SJCRH30 (cell line): ENCODE results near the gene NTM. TPM values are rescaled to one million over a fixed set of nuclear protein-coding genes. Genes with fewer than 3 reads are reported as not detected.
A peak's percentile ranks its signal among the peaks of the same experiment; 100 is the strongest.

ENCODE experiments used
- DNase-seq, 2 experiments: peaks; one replicate each; pipeline ENCODE4 v3.0.0-alpha.2; 2015 to 2020
- H3K27ac ChIP-seq: fragments of 250-450 bp; sonication (Bioruptor Pico); 2 replicates; pipeline ENCODE4 v1.5.1; 2020; ENCODE audit warnings: mild to moderate bottlenecking, moderate library complexity
- H3K27me3 ChIP-seq: fragments of 250-450 bp; sonication (Bioruptor Pico); 2 replicates; pipeline ENCODE4 v1.5.1; 2020; ENCODE audit warnings: mild to moderate bottlenecking, moderate library complexity
- H3K36me3 ChIP-seq: fragments of 250-450 bp; sonication (Bioruptor Pico); 2 replicates; pipeline ENCODE4 v1.5.1; 2020; ENCODE audit warnings: mild to moderate bottlenecking, moderate library complexity
- H3K4me1 ChIP-seq: fragments of 250-450 bp; sonication (Bioruptor Pico); 2 replicates; pipeline ENCODE4 v1.5.1; 2020; ENCODE audit warnings: mild to moderate bottlenecking, moderate library complexity
- H3K4me3 ChIP-seq: fragments of 250-450 bp; sonication (Bioruptor Pico); 2 replicates; pipeline ENCODE4 v1.5.1; 2020; ENCODE audit warnings: mild to moderate bottlenecking, moderate library complexity
- H3K9me3 ChIP-seq: fragments of 250-450 bp; sonication (Bioruptor Pico); replicated peaks from 2 replicates; pipeline ENCODE4 v1.5.1; 2020; ENCODE audit warnings: mild to moderate bottlenecking, moderate library complexity
- total RNA-seq: library from RNA; depleted of rRNA; stranded (reverse); fragments of >200 nt; shearing (Covaris generic); gene quantifications from 2 replicates; pipeline ENCODE4 v1.2.3, GENCODE V29; 2014

NTM gene
- total RNA-seq, 1 experiment from 2014 or later, result not detected

- Histone ChIP-seq H3K4me3 (no peak overlapping the region), H3K4me1 (no peaks in the 10 kb centered on the region), H3K27me3 (no peaks in the 10 kb centered on the region), H3K9me3 (no peaks in the 10 kb centered on the region), H3K27ac (no peak overlapping the region), H3K36me3 (no peaks in the 10 kb centered on the region)
- no peak for DNase-seq
Observed at GRCh38 chr11:132286106-132286505, 915.7 kb downstream of the NTM start.

GRCh38 chr11:132288036-132288435, 917.6 kb downstream of the NTM start:
- H3K27me3 ChIP-seq, result no peaks in the 10 kb centered on the region
- no peaks in the 10 kb centered on the region for H3K4me1 ChIP-seq
- no peak overlapping the region for H3K4me3 ChIP-seq
- H3K27ac ChIP-seq, result no peak overlapping the region
- no peaks in the 10 kb centered on the region for H3K9me3 ChIP-seq
- H3K36me3 ChIP-seq, result no peaks in the 10 kb centered on the region
- DNase-seq, result no peak

- no peaks in the 10 kb centered on the region for H3K4me1 ChIP-seq
- no peak overlapping the region for H3K27ac ChIP-seq
- H3K27me3 ChIP-seq, result no peaks in the 10 kb centered on the region
- no peak overlapping the region for H3K4me3 ChIP-seq
- H3K9me3 ChIP-seq, result no peaks in the 10 kb centered on the region
- H3K36me3 ChIP-seq, result no peaks in the 10 kb centered on the region
- no peak for DNase-seq
Observed at GRCh38 chr11:132289590-132290256, 919.3 kb downstream of the NTM start.

DNA sequence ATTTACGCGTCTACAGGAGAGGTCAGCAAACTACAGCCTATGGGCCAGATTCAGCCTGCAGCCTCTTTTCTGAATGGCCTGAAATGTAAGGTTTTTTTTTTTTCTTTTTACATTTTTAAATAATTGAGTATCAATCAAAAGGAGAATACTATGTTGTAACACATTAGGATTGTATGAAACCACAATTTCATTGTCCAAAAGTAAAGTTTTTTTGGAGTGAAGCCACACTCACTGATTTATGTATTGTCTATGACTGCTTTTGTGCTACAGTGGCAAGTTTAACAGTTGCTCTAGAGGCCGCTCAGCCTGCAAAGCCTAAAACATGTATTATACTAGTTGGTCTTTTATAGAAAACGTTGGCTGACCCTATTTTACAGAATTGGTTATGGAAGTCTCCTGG, 923.2 kb downstream of the NTM start:
- no peak for DNase-seq
- Histone ChIP-seq H3K27me3 (no peaks in the 10 kb centered on the region), H3K36me3 (no peaks in the 10 kb centered on the region), H3K4me1 (no peaks in the 10 kb centered on the region), H3K4me3 (no peak overlapping the region), H3K9me3 (no peaks in the 10 kb centered on the region), H3K27ac (no peak overlapping the region)

DNA sequence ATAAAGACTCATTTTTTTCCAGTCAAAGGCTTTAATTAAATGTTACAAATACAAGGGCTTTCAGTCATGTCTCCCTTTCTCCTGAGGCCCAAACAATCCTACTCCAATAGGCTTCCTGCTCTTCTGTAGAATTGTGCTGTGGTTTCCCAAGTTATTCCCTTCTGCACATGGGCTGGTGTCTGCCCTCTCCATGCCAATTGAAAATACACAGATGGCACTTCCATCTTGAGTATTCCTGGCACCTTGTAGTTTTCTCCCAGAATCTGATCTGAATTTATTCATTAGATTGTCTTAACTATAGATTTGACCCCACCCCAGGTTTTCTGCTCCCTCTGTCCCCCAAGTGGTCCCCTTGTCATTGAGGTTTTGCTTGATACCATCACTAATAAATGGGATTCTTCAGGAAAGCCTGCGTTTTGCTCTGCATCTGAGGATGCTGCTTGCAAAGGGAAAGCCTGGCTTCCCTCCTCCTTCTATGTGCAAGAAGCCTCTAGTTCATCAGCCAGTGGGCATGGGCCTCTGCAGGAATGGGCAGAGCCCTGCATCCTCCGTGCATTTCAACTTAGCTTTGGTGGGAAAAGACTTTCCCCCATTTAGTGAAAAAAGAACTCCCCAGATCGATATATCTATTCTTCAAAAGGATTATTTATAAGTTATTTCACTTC, 926.7 kb downstream of the NTM start:
- no peaks in the 10 kb centered on the region for H3K4me1 ChIP-seq

GRCh38 chr11:132298357-132298756, 927.9 kb downstream of the NTM start:
- Histone ChIP-seq H3K4me3 (no peak overlapping the region), H3K27ac (no peak overlapping the region), H3K27me3 (no peaks in the 10 kb centered on the region), H3K9me3 (no peaks in the 10 kb centered on the region), H3K4me1 (no peaks in the 10 kb centered on the region), H3K36me3 (no peaks in the 10 kb centered on the region)
- no peak for DNase-seq

More for the DNA sequence above, 926.7 kb downstream of the NTM start:
- Histone ChIP-seq H3K27ac (no peak overlapping the region), H3K36me3 (no peaks in the 10 kb centered on the region), H3K27me3 (no peaks in the 10 kb centered on the region), H3K9me3 (no peaks in the 10 kb centered on the region), H3K4me3 (no peak overlapping the region)
- DNase-seq, result no peak

DNA sequence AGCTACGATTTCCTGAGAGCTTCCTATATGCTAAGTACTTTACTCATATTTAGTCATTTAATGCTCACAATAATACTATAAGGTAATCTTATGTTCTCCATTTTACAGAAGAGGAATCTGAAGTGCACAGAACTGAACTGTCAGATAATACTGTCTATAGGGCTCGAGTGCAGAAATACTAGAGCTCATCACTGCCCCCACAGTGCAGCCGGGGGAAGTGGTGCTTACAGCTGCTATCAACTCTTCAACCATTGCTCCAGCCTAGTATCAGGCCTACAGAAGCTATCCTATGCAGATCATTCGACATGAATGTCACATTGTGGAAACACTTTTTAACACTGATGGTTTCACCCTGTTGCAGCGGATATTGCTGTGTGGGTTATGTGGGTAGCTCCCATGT, 929.9 kb downstream of the NTM start:
- H3K36me3 ChIP-seq, result no peaks in the 10 kb centered on the region
- no peaks in the 10 kb centered on the region for H3K9me3 ChIP-seq
- H3K27me3 ChIP-seq, result no peaks in the 10 kb centered on the region
- no peak overlapping the region for H3K27ac ChIP-seq
- peak in 1 of 2 experiments; percentile 4 for DNase-seq
- no peak overlapping the region for H3K4me3 ChIP-seq
- H3K4me1 ChIP-seq, result no peaks in the 10 kb centered on the region

DNA sequence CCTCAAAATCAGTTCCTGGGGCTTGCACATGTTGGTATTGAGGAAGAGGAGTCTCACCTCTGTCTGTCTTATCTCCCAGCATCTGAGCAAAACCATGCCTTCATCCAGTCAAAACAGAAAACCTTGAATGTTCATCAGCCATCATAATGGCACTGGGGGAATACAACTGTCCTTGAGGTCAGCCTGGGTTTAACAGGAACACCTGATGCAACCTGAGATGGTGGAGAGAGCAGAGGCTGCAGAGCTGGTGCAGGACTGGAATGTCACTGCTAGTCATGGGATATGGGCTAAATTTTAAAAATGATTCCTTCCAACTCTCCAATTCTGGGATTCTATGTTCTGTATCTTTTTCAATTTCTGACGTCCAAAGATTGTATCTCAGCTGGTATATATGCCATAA, 931.0 kb downstream of the NTM start:
- Histone ChIP-seq H3K4me1 (no peaks in the 10 kb centered on the region), H3K27me3 (no peaks in the 10 kb centered on the region), H3K9me3 (no peaks in the 10 kb centered on the region), H3K27ac (no peak overlapping the region), H3K36me3 (no peaks in the 10 kb centered on the region), H3K4me3 (no peak overlapping the region)
- no peak for DNase-seq

- H3K27ac ChIP-seq, result no peak overlapping the region
- no peaks in the 10 kb centered on the region for H3K4me1 ChIP-seq
- no peaks in the 10 kb centered on the region for H3K9me3 ChIP-seq
- H3K4me3 ChIP-seq, result no peak overlapping the region
- DNase-seq, result no peak
- no peaks in the 10 kb centered on the region for H3K36me3 ChIP-seq
- no peaks in the 10 kb centered on the region for H3K27me3 ChIP-seq
Observed at GRCh38 chr11:132301900-132302299, 931.5 kb downstream of the NTM start.

DNA sequence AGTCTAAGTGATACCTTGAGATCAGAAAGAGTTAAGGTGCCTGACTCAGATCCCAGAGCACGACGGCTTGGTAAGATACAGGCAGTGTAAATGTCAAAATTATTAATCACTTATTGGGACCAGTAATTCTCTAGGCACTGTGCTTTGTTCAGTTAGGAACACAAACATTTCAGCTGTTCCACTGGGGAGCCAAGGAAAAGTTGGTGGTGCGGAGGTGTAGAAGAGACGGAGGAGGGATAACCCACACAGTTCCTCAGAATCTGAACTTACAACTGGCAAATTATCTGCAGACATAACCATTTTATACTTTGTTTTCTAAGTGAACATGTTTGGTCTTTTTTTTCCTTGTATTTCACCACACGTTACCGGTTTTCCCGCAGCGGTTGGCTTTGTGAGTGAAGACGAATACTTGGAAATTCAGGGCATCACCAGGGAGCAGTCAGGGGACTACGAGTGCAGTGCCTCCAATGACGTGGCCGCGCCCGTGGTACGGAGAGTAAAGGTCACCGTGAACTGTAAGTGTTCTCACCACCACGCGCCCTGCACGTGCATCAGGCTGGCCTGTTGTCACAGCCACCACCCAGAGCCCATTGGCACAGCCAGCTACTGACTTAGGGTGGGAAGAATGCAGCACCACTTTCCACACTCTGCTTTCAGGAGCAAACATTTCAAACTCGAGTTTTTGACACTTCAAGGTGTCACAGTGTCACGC, 937.0 kb downstream of the NTM start:
- Histone ChIP-seq H3K9me3 (no peaks in the 10 kb centered on the region), H3K27me3 (no peaks in the 10 kb centered on the region), H3K4me1 (no peaks in the 10 kb centered on the region), H3K27ac (no peak overlapping the region), H3K36me3 (no peaks in the 10 kb centered on the region), H3K4me3 (no peak overlapping the region)
- no peak for DNase-seq

GRCh38 chr11:132310390-132311375, 940.3 kb downstream of the NTM start:
- Histone ChIP-seq H3K9me3 (no peaks in the 10 kb centered on the region), H3K27ac (no peak overlapping the region), H3K27me3 (no peaks in the 10 kb centered on the region), H3K36me3 (no peaks in the 10 kb centered on the region), H3K4me3 (no peak overlapping the region), H3K4me1 (no peaks in the 10 kb centered on the region)
- DNase-seq, result no peak

- Histone ChIP-seq H3K36me3 (no peaks in the 10 kb centered on the region), H3K27ac (no peak overlapping the region), H3K4me3 (no peak overlapping the region), H3K27me3 (no peaks in the 10 kb centered on the region), H3K4me1 (no peaks in the 10 kb centered on the region), H3K9me3 (no peaks in the 10 kb centered on the region)
- DNase-seq, result no peak
Observed at GRCh38 chr11:132311703-132312102, 941.3 kb downstream of the NTM start.

DNA sequence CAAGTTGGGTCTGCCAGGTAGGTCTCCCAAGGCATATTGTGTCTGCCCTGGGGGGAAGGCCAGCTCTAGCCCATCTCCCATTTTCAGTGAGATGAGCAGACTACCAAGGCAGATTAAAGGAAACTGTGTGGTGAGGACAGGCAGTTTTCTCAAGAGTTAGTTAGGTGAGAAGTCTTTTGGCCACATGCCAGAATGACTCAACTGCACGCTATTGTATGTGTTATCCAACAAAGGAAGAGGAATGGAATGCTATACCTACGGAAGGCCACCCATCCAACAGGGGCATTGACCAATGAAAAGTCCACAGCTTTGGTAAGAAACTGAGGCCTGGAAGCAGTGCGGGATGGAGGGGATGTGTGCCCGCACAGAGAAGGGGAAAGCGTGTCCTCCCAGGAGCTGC, 941.7 kb downstream of the NTM start:
- H3K27me3 ChIP-seq, result no peaks in the 10 kb centered on the region
- DNase-seq, result peak in 1 of 2 experiments; percentile 1
- no peaks in the 10 kb centered on the region for H3K36me3 ChIP-seq
- H3K27ac ChIP-seq, result no peak overlapping the region
- no peaks in the 10 kb centered on the region for H3K9me3 ChIP-seq
- H3K4me3 ChIP-seq, result no peak overlapping the region
- no peaks in the 10 kb centered on the region for H3K4me1 ChIP-seq

DNA sequence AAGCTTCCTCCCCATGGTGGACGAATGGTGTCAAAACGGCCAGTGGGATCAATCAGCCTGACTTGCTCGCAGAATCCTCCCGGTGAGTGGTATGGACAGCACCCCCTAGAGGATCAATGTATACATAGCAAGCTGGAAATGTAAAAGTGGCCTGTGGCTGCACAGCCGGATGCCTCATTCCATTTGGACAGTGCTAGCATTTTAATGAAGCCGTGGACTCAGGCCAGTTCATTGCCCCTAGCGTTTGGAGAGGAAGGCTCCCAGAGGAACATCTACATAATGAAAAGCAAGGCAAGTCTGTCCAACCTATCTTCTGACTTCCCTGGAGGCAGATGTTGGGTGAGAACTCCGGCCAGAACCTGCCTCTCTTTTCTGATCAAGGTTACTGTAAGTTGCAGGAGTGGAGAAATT, 942.3 kb downstream of the NTM start:
- DNase-seq, result peak; percentile 2 to 17

More for the DNA sequence above, 942.3 kb downstream of the NTM start:
- Histone ChIP-seq H3K4me3 (no peak overlapping the region), H3K36me3 (no peaks in the 10 kb centered on the region), H3K9me3 (no peaks in the 10 kb centered on the region), H3K4me1 (no peaks in the 10 kb centered on the region), H3K27me3 (no peaks in the 10 kb centered on the region), H3K27ac (no peak overlapping the region)
